IPS DF 6.9 (cell line): Measurements from ENCODE around the gene IRS1.

Source experiments
- DNase-seq: peaks from one replicate; pipeline ENCODE4 v3.0.0-alpha.2; 2013; ENCODE audit warnings: low read depth, low spot score
- H3K27ac ChIP-seq: one replicate; pipeline ENCODE4 v1.5.1; 2013; ENCODE audit warnings: low read length, control low read depth
- H3K27me3 ChIP-seq: 2 replicates; pipeline ENCODE4 v1.6.1; 2013; ENCODE audit warnings: mild to moderate bottlenecking, low read length; ENCODE audit not compliant: control insufficient read depth, insufficient read depth
- H3K36me3 ChIP-seq: 2 replicates; pipeline ENCODE4 v1.6.1; 2013; ENCODE audit warnings: low read length; ENCODE audit not compliant: control insufficient read depth, insufficient read depth
- H3K4me1 ChIP-seq: 2 replicates; pipeline ENCODE4 v1.6.1; 2013; ENCODE audit warnings: low read length; ENCODE audit not compliant: control insufficient read depth, insufficient read depth
- H3K4me3 ChIP-seq: 2 replicates; pipeline ENCODE4 v1.5.1; 2013; ENCODE audit warnings: mild to moderate bottlenecking, low read length
- H3K9me3 ChIP-seq: 2 replicates; pipeline ENCODE4 v1.6.1; 2013; ENCODE audit warnings: low read length, inconsistent platforms; ENCODE audit not compliant: control insufficient read depth, insufficient read depth
- WGBS: extraction: QIAGEN DNeasy Blood & Tissue Kit; methylation state at CpG from one replicate; pipeline ENCODE4 v1.1.7; 2013; ENCODE audit warnings: mixed read lengths, missing lambda C conversion rate; ENCODE audit not compliant: insufficient read length, insufficient coverage; 5-methylcytosine and 5-hydroxymethylcytosine counted together

Gene IRS1

GRCh38 chr2:226705133-226705886 is 94.3 kb downstream of the IRS1 start:
- Histone ChIP-seq H3K27me3 (no peaks in the 10 kb centered on the region), H3K36me3 (no peaks in the 10 kb centered on the region), H3K27ac (no peak overlapping the region), H3K4me1 (no peaks in the 10 kb centered on the region), H3K4me3 (no peak overlapping the region), H3K9me3 (no peaks in the 10 kb centered on the region)
- no peak for DNase-seq
- no CpG with 5 or more reads among the region's 8 CpGs for WGBS

GRCh38 chr2:226703514-226703913 is 96.1 kb downstream of the IRS1 start:
- no peaks in the 10 kb centered on the region for H3K27me3 ChIP-seq
- H3K36me3 ChIP-seq = no peaks in the 10 kb centered on the region
- no CpG with 5 or more reads among the region's 3 CpGs for whole genome bisulfite sequencing
- no peak for DNase-seq
- no peak overlapping the region for H3K4me3 ChIP-seq
- H3K27ac ChIP-seq = no peak overlapping the region
- no peaks in the 10 kb centered on the region for H3K9me3 ChIP-seq
- H3K4me1 ChIP-seq = no peaks in the 10 kb centered on the region

GRCh38 chr2:226702376-226702775 is 97.2 kb downstream of the IRS1 start:
- Histone ChIP-seq H3K36me3 (no peaks in the 10 kb centered on the region), H3K4me3 (no peak overlapping the region), H3K4me1 (no peaks in the 10 kb centered on the region), H3K27me3 (no peaks in the 10 kb centered on the region), H3K9me3 (no peaks in the 10 kb centered on the region), H3K27ac (no peak overlapping the region)
- no CpG with 5 or more reads among the region's 7 CpGs for WGBS
- DNase-seq = no peak

DNA sequence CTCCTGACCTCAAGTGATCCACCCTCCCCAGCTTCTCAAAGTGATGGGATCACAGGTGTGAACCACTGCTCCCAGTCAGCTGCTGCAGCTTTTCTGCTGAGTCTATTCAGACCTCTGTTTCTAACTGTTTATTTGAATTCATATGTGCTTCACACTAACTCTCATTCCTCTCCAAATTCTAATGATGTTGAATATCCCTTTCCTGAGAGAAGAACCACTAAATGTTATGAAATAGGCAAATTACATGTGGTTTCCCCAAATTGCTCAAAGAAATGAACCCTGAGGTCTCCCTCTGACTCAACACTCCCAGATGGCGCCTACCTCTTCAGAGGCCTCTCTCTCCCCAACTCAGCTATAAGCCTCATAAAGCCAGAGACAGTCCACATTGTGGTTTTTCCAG is 98.6 kb downstream of the IRS1 start:
- no peaks in the 10 kb centered on the region for H3K4me1 ChIP-seq
- no CpG with 5 or more reads among the region's 1 CpG for WGBS
- no peaks in the 10 kb centered on the region for H3K36me3 ChIP-seq
- no peaks in the 10 kb centered on the region for H3K27me3 ChIP-seq
- no peak overlapping the region for H3K4me3 ChIP-seq
- H3K27ac ChIP-seq = no peak overlapping the region
- DNase-seq = no peak
- no peaks in the 10 kb centered on the region for H3K9me3 ChIP-seq

GRCh38 chr2:226699321-226699720 is 100.3 kb downstream of the IRS1 start:
- H3K9me3 ChIP-seq = no peaks in the 10 kb centered on the region
- H3K4me3 ChIP-seq = no peak overlapping the region
- H3K4me1 ChIP-seq = no peaks in the 10 kb centered on the region
- DNase-seq = no peak
- no CpG with 5 or more reads among the region's 2 CpGs for WGBS
- H3K27me3 ChIP-seq = no peaks in the 10 kb centered on the region
- no peaks in the 10 kb centered on the region for H3K36me3 ChIP-seq
- no peak overlapping the region for H3K27ac ChIP-seq

GRCh38 chr2:226698671-226699070 is 100.9 kb downstream of the IRS1 start:
- Histone ChIP-seq H3K9me3 (no peaks in the 10 kb centered on the region), H3K4me1 (no peaks in the 10 kb centered on the region), H3K36me3 (no peaks in the 10 kb centered on the region), H3K4me3 (no peak overlapping the region), H3K27ac (no peak overlapping the region), H3K27me3 (no peaks in the 10 kb centered on the region)
- no peak for DNase-seq

DNA sequence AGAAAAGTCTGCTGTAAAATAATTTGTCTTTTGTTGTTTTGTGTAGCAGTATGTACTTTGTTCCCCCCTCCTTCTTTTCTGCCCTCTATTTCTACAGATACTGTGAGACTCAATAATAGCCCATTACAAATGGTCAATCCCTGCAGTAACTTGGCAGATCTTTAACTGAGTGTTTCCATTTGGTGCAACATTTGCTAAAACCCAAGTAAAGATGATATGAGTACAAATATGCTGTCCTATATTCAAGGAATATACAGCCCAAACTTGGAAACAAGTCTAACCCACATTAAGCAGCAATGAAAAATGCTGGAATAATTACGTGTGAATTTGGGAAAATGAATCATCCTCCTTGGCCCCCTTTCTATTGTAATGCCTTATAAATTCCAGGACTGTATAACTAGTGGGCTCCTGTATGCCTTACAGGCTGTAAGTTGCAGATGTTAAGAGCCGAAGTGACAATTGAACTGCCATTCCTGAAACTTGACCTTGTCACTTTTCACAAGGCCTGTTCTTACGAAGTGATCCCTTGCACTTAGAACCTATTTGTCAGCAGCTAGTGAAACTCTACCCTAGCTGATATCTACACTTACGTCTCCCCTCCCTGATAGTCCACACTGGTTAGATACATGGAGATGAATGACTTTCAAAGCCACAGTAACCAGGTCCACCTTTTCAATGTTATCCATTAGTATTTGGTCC is 104.9 kb downstream of the IRS1 start:
- Histone ChIP-seq H3K36me3 (no peaks in the 10 kb centered on the region), H3K27me3 (no peaks in the 10 kb centered on the region), H3K9me3 (no peaks in the 10 kb centered on the region), H3K4me1 (no peaks in the 10 kb centered on the region), H3K27ac (no peak overlapping the region), H3K4me3 (no peak overlapping the region)
- no CpG with 5 or more reads among the region's 4 CpGs for WGBS
- DNase-seq = no peak

DNA sequence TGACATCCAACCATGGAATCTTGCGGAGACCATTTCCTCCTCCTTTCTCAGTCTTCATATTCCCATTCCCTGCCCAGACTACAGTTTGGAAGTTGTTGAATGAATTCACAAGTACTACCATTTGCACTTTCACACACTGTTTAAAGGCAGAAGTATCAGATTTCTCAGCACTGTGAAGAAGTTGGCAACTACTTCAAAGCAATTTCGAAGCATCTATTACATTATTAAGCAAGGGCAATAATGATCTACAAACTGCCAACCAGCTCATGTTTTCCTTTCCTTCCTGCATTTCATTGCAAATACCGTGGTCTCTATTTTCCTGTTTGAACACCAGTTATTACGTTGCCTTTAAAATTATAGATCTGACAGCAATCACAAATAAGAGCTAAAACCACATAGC is 105.5 kb downstream of the IRS1 start:
- WGBS = no CpG with 5 or more reads among the region's 4 CpGs
- Histone ChIP-seq H3K27me3 (no peaks in the 10 kb centered on the region), H3K27ac (no peak overlapping the region), H3K4me3 (no peak overlapping the region), H3K9me3 (no peaks in the 10 kb centered on the region), H3K36me3 (no peaks in the 10 kb centered on the region), H3K4me1 (no peaks in the 10 kb centered on the region)
- DNase-seq = no peak

DNA sequence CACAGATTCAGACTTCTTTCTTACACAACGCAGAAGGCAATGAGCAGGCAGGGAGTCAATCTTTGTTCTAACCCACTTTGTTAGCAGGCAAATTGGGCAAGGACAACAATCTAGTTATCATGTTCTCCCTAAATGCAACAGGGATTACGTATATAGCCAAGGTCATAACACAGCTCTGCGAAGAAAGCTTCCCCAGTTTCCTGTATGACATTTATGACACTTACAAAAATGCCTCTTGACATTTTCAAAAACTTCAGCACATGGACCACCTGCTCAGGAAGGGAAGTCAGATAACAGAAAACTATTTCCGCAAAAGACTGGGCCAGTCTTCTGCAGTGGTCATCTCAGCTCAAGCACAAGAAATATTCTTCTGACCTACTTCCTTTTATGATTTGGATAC is 106.1 kb downstream of the IRS1 start:
- no CpG with 5 or more reads among the region's 4 CpGs for WGBS
- Histone ChIP-seq H3K27ac (no peak overlapping the region), H3K36me3 (no peaks in the 10 kb centered on the region), H3K4me3 (no peak overlapping the region), H3K9me3 (no peaks in the 10 kb centered on the region), H3K27me3 (no peaks in the 10 kb centered on the region), H3K4me1 (no peaks in the 10 kb centered on the region)
- no peak for DNase-seq

DNA sequence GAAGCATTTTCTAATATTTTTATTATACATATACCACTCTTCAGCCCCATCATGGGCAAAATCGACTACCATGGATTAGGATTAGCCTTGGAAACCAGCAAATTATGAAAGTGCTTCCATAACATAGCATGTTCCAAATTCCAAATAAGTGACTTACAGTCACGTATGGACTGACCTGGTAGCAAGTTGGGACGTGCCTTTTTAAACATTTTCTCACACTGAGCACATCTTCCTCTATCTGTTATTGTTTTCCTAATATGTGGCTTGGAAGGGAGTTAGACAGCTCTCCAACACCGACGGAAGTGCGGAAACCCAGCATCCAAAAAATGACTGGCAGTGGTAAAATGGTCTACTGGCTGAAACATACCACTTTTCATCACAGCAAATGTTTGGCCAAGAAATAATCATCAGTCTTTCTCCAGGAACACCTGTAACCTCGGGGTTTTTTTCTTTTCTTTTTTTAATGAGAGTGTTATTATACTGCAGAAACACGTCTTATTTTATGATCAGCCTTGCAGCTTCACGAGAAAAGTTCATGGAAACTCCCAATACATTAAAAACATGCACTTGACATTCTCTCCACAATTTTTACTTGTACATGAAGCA is 107.0 kb downstream of the IRS1 start:
- Histone ChIP-seq H3K9me3 (no peaks in the 10 kb centered on the region), H3K4me3 (no peak overlapping the region), H3K27ac (no peak overlapping the region), H3K36me3 (no peaks in the 10 kb centered on the region), H3K4me1 (no peaks in the 10 kb centered on the region), H3K27me3 (no peaks in the 10 kb centered on the region)
- no peak for DNase-seq
- WGBS = no CpG with 5 or more reads among the region's 9 CpGs
